OCI-LY7 (cell line): ENCODE measurements around the gene PPIL6.

Experiments
- CTCF ChIP-seq: fragments of 200-600 bp; sonication (generic); conservative IDR thresholded peaks from 2 replicates; pipeline ENCODE4 v1.5.1; 2014; ENCODE audit warnings: mild to moderate bottlenecking, antibody characterized with exemption, low read length, moderate library complexity, mixed read lengths
- EZH2phosphoT487 ChIP-seq: fragments of 200-600 bp; sonication (generic); IDR thresholded peaks from 2 replicates; pipeline ENCODE4 v1.6.1; 2018; ENCODE audit warnings: low read depth, borderline replicate concordance, mild to moderate bottlenecking, mixed run types, antibody characterized with exemption, low read length, moderate library complexity, mixed read lengths

- TF ChIP-seq CTCF = no peak
- TF ChIP-seq EZH2phosphoT487 = no peak
These were observed 84.2 kb downstream of the PPIL6 start for GRCh38 chr6:109356237-109356636.
